Endothelial cell of umbilical vein (primary cell): ENCODE data around the gene NFYA. TPM values are rescaled to one million over a fixed set of nuclear protein-coding genes. Genes with fewer than 3 reads are reported as not detected.

Experiments used
- BruUV-seq: library from RNA; stranded (reverse); fragments of 400-500 nt; replicated peaks from 2 replicates; lab custom pipeline; 2021; lab: Mats Ljungman, UMichigan
- CTCF ChIA-PET: fragments of 300-600, 350-600 bp; sonication (Branson Sonifier 250); formaldehyde crosslinking; loops from one replicate; lab custom pipeline; 2021; ENCODE audit warnings: antibody characterized with exemption, inconsistent platforms; lab: Charles Lee
- POLR2A ChIA-PET: fragments of 300-600, 350-600 bp; sonication (Branson Sonifier 250); formaldehyde crosslinking; loops from one replicate; lab custom pipeline; 2021; ENCODE audit warnings: antibody characterized with exemption, inconsistent platforms; lab: Charles Lee
- DNase-seq: peaks from one replicate; pipeline ENCODE4 v3.0.0-alpha.2; 2011; ENCODE audit warnings: low read depth, low spot score
- FAIRE-seq: peaks from 2 replicates; lab custom pipeline; 2011; peaks lifted over from hg19 to GRCh38; lab: Jason Lieb, UNC
- H2AFZ ChIP-seq: 2 replicates; pipeline ENCODE4 v1.6.0; 2012; ENCODE audit warnings: low read depth, low read length, control low read depth, inconsistent platforms
- H3K27ac ChIP-seq: 2 replicates; pipeline ENCODE4 v1.5.1; 2011; ENCODE audit warnings: low read depth, mild to moderate bottlenecking, control low read depth, low read length, moderate library complexity; ENCODE audit not compliant: insufficient read depth
- H3K27me3 ChIP-seq, 2 experiments: 2 replicates each; pipeline versions ENCODE4 v1.6.0 to v1.6.1; 2011; ENCODE audit warnings: low read length in 2 of 2, mixed read lengths in 1 of 2; ENCODE audit not compliant: control insufficient read depth in 2 of 2, insufficient read depth in 2 of 2
- H3K36me3 ChIP-seq, 2 experiments: 2 replicates in 1 of 2; 3 replicates in 1 of 2; pipeline ENCODE4 v1.5.1; 2011; ENCODE audit warnings: low read length in 2 of 2, mild to moderate bottlenecking in 1 of 2, moderate library complexity in 1 of 2; ENCODE audit not compliant: control insufficient read depth in 2 of 2, insufficient read depth in 2 of 2; ENCODE audit errors: extremely low read depth in 1 of 2
- H3K4me1 ChIP-seq: 3 replicates; pipeline ENCODE4 v1.5.1; 2011; ENCODE audit warnings: mild to moderate bottlenecking, low read length; ENCODE audit not compliant: control insufficient read depth, insufficient read depth; ENCODE audit errors: extremely low read depth
- H3K4me2 ChIP-seq: 2 replicates; pipeline ENCODE4 v1.6.1; 2011; ENCODE audit warnings: low read length, control low read depth, mixed read lengths; ENCODE audit not compliant: insufficient read depth
- H3K4me3 ChIP-seq, 3 experiments: fragments of 200-600 bp in 1 of 3; sonication (generic), shearing (Covaris generic) in 1 of 3; replicated peaks in 1 of 3; 2 replicates each; pipeline ENCODE4 v1.5.1; 2011 to 2016; ENCODE audit warnings: control low read depth in 3 of 3, low read length in 3 of 3, mild to moderate bottlenecking in 2 of 3, inconsistent platforms in 1 of 3, low read depth in 1 of 3, moderate library complexity in 1 of 3; ENCODE audit not compliant: insufficient read depth in 1 of 3
- H3K79me2 ChIP-seq: 2 replicates; pipeline ENCODE4 v1.6.0; 2012; ENCODE audit warnings: low read length, inconsistent platforms; ENCODE audit not compliant: control insufficient read depth, insufficient read depth
- H3K9ac ChIP-seq: replicated peaks from 2 replicates; pipeline ENCODE3; 2011; ENCODE audit warnings: low read length, control low read depth; ENCODE audit not compliant: insufficient read depth; ENCODE audit errors: extremely low read depth
- H3K9me1 ChIP-seq: replicated peaks from 3 replicates; pipeline ENCODE4 v1.6.0; 2011; ENCODE audit warnings: mild to moderate bottlenecking, low read length; ENCODE audit not compliant: control insufficient read depth, insufficient read depth; ENCODE audit errors: extremely low read depth
- H3K9me3 ChIP-seq: replicated peaks from 2 replicates; pipeline ENCODE4 v1.5.1; 2012; ENCODE audit warnings: low read length, inconsistent platforms; ENCODE audit not compliant: control insufficient read depth, insufficient read depth
- H4K20me1 ChIP-seq: replicated peaks from 2 replicates; pipeline ENCODE3; 2011; ENCODE audit warnings: mild to moderate bottlenecking, low read length; ENCODE audit not compliant: control insufficient read depth, insufficient read depth; ENCODE audit errors: extremely low read depth
- EZH2 ChIP-seq: IDR thresholded peaks from 2 replicates; pipeline ENCODE4 v1.6.1; 2012; ENCODE audit warnings: borderline replicate concordance, low read depth, mild to moderate bottlenecking, moderate library complexity, low read length, inconsistent platforms; ENCODE audit not compliant: severe bottlenecking
- FOS ChIP-seq: IDR thresholded peaks from 2 replicates; pipeline ENCODE4 v1.6.1; 2011; ENCODE audit warnings: mild to moderate bottlenecking, low read length, moderate library complexity, borderline replicate concordance; ENCODE audit not compliant: insufficient read depth
- GATA2 ChIP-seq: IDR thresholded peaks from 2 replicates; pipeline ENCODE4 v1.7.0; 2011; ENCODE audit warnings: low read depth, mild to moderate bottlenecking, moderate library complexity, mixed read lengths, low read length; ENCODE audit not compliant: insufficient read length, insufficient read depth
- JUN ChIP-seq: IDR thresholded peaks from 2 replicates; pipeline ENCODE4 v1.6.1; 2011; ENCODE audit warnings: borderline replicate concordance, low read depth; ENCODE audit not compliant: insufficient read length, insufficient read depth
- MYC ChIP-seq: IDR thresholded peaks from one replicate; pipeline ENCODE4 v1.6.1; 2011; ENCODE audit warnings: mild to moderate bottlenecking, low read depth, low read length
- POLR2A ChIP-seq: IDR thresholded peaks from 2 replicates; pipeline ENCODE4 v1.6.1; 2012; ENCODE audit warnings: low read depth, mild to moderate bottlenecking, control low read depth, low read length
- POLR2AphosphoS5 ChIP-seq: IDR thresholded peaks from 2 replicates; pipeline ENCODE4 v1.6.1; 2012; ENCODE audit warnings: low read depth, mild to moderate bottlenecking, control low read depth, low read length, moderate library complexity; ENCODE audit not compliant: insufficient read depth
- dilution Hi-C: fragments of 300-500 bp; cut with MboI; formaldehyde crosslinking; loops from one replicate; pipeline ENCODE4 v1.15.0; 2019; ENCODE audit warnings: low sequenced_read_pairs; ENCODE audit not compliant: extremely low pct_ligation_motif_present
- intact Hi-C: fragments of 100-400 bp; cut with micrococcal nuclease; formaldehyde crosslinking; loops from one replicate; pipeline ENCODE4 v1.10.0; 2022
- polyA plus RNA-seq, 4 experiments: library from polyadenylated mRNA; depleted of rRNA in 3 of 4; stranded (reverse) in 3 of 4; unstranded in 1 of 4; fragments of >200 nt; gene quantifications; 2 replicates each; pipeline versions ENCODE4 v1.2.1 to v1.2.3, GENCODE V29; 2011 to 2012; ENCODE audit warnings: missing spikeins in 1 of 4
- total RNA-seq: library from RNA; stranded (reverse); gene quantifications from 2 replicates; pipeline ENCODE4 v1.2.3, GENCODE V29; 2021
- TF ChIP-seq, protein P1 (sequence below), 2 donors: IDR thresholded peaks; 1 replicate in 1 of 2; 2 replicates in 1 of 2; pipeline ENCODE4 v1.5.1; 2011; ENCODE audit warnings: low read length in 2 of 2, mild to moderate bottlenecking in 2 of 2, moderate library complexity in 2 of 2, control low read depth in 1 of 2, inconsistent platforms in 1 of 2, low read depth in 1 of 2; ENCODE audit not compliant: insufficient read depth in 1 of 2; ENCODE audit errors: extremely low read depth in 1 of 2
- TF ChIP-seq, protein P2 (sequence below): IDR thresholded peaks from 2 replicates; pipeline ENCODE4 v1.6.1; 2011; ENCODE audit not compliant: insufficient read depth, insufficient read length

Gene NFYA
- total and polyA plus RNA-seq, 2 donors (not counting 3 experiments of a cell fraction or from before 2014, with no cell fraction given), result 13.1 to 29.0 TPM

DNA sequence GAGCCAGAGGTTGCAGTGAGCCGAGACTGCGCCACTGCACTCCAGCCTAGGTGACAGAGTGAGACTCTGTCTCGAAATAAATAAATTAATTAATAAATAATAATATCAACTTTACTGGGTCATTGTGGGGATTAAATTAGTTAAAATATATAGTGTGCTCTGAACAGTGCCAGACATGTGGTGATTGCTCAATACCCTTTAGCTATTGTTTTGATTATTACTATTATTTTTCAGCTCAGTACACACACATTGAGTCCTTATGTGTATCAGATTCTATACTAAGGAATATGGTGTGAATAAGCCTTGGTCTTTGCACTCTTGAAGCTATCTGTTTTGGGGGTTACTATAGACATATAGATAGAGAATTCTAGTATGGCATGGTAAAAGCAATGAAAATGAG lies 52.5 kb downstream of the NFYA start:
- intact Hi-C loops (no loop called here), dilution Hi-C loops (no loop called here)
- Histone ChIP-seq H3K36me3 (no peaks in the 10 kb centered on the region), H4K20me1 (no peaks in the 10 kb centered on the region), H3K4me2 (no peak overlapping the region), H3K27ac (no peak overlapping the region), H3K9me3 (no peaks in the 10 kb centered on the region), H3K79me2 (no peaks in the 10 kb centered on the region), H3K27me3 (no peaks in the 10 kb centered on the region), H3K9me1 (no peaks in the 10 kb centered on the region), H2AFZ (no peak overlapping the region), H3K4me1 (no peaks in the 10 kb centered on the region), H3K4me3 (no peak overlapping the region), H3K9ac (no peak overlapping the region)
- DNase-seq (no peak), FAIRE-seq (no peak)
- TF ChIP-seq, protein P1, sequence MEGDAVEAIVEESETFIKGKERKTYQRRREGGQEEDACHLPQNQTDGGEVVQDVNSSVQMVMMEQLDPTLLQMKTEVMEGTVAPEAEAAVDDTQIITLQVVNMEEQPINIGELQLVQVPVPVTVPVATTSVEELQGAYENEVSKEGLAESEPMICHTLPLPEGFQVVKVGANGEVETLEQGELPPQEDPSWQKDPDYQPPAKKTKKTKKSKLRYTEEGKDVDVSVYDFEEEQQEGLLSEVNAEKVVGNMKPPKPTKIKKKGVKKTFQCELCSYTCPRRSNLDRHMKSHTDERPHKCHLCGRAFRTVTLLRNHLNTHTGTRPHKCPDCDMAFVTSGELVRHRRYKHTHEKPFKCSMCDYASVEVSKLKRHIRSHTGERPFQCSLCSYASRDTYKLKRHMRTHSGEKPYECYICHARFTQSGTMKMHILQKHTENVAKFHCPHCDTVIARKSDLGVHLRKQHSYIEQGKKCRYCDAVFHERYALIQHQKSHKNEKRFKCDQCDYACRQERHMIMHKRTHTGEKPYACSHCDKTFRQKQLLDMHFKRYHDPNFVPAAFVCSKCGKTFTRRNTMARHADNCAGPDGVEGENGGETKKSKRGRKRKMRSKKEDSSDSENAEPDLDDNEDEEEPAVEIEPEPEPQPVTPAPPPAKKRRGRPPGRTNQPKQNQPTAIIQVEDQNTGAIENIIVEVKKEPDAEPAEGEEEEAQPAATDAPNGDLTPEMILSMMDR (IDR thresholded peaks at IDR 0.05; ENCODE audit: extremely low read depth in 1 of 2, insufficient read depth in 1 of 2, low read depth in 1 of 2, low read length in 2 of 2), result no peak
- TF ChIP-seq MYC (no peak), POLR2AphosphoS5 (no peak), FOS (no peak), POLR2A (no peak), EZH2 (no peak)
- no TSS peak for BruUV-seq
- ChIA-PET POLR2A (no interaction called here), CTCF (interaction anchor here (0.9 kb wide), 1 partner anchor 10 kb away, joined by 3 read pairs; no protein-coding TSS in a partner anchor)

DNA sequence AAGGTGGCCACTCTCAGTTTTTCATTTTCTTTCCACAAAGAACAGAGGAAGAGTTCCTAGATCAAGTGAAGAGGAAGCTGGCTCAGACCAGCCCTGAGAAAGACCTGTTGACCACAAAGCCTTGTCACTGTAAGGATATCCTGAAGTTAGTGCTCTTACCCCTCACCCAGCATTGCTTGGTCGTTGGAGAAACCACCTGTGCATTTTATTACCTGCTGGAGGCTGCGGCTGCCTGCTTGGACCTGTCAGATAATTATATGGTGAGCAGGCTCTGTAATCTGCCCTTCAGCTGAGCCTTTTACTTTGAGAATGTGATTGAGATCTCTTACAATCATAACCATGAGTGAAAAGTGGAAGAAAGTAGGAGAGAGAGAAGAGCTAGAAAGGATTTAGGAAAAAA lies 59.5 kb downstream of the NFYA start:
- dilution Hi-C loops, result no loop called here
- no TSS peak for BruUV-seq
- no peak overlapping the region for H3K4me2 ChIP-seq
- H3K9me1 ChIP-seq, result no peaks in the 10 kb centered on the region
- ChIA-PET POLR2A (no interaction called here), CTCF (interaction anchor here (0.8 to 2.7 kb wide), 4 partner anchors 9 to 50 kb away, joined by 3 to 9 read pairs (median 4); no protein-coding TSS in a partner anchor)
- H3K79me2 ChIP-seq, result no peaks in the 10 kb centered on the region
- DNase-seq (no peak), FAIRE-seq (no peak)
- H3K36me3 ChIP-seq, result no peaks in the 10 kb centered on the region
- H3K27me3 ChIP-seq, result no peaks in the 10 kb centered on the region
- no peaks in the 10 kb centered on the region for H4K20me1 ChIP-seq
- H3K27ac ChIP-seq, result no peak overlapping the region
- no peak overlapping the region for H3K9ac ChIP-seq
- no peak overlapping the region for H3K4me3 ChIP-seq
- TF ChIP-seq, protein P2, sequence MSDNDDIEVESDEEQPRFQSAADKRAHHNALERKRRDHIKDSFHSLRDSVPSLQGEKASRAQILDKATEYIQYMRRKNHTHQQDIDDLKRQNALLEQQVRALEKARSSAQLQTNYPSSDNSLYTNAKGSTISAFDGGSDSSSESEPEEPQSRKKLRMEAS, result no peak
- TF ChIP-seq MYC (no peak), POLR2AphosphoS5 (no peak), EZH2 (no peak), GATA2 (no peak), FOS (no peak), JUN (no peak), POLR2A (no peak)
- TF ChIP-seq, protein P1 (IDR thresholded peaks at IDR 0.05; ENCODE audit: extremely low read depth in 1 of 2, insufficient read depth in 1 of 2, low read depth in 1 of 2, low read length in 2 of 2), result no peak
- intact Hi-C loops, result no loop called here
- no peaks in the 10 kb centered on the region for H3K4me1 ChIP-seq
- H3K9me3 ChIP-seq, result no peaks in the 10 kb centered on the region
- H2AFZ ChIP-seq, result no peak overlapping the region
